HTR-8/SVneo (cell line): ENCODE measurements around the gene PARD6B.
"Not testable (repeated sequence)": the region's sequence is repeated elsewhere in the genome, so short reads cannot be mapped to it uniquely, and the experiment has no call there.

Experiments used
- DNase-seq: peaks from one replicate; pipeline ENCODE4 v3.0.0; 2011; ENCODE audit warnings: low spot score, mixed read lengths; ENCODE audit not compliant: insufficient read length
- FAIRE-seq: peaks from 2 replicates; lab custom pipeline; 2011; peaks lifted over from hg19 to GRCh38; lab: Jason Lieb, UNC

PARD6B gene

GRCh38 chr20:50766955-50767809 lies 35.8 kb downstream of the PARD6B start:
- DNase-seq, result not testable (repeated sequence)
- peak; percentile 69 for FAIRE-seq

GRCh38 chr20:50768991-50769390 lies 37.6 kb downstream of the PARD6B start:
- not testable (repeated sequence) for DNase-seq, FAIRE-seq

GRCh38 chr20:50769551-50770085 lies 38.2 kb downstream of the PARD6B start:
- FAIRE-seq, result peak; percentile 97
- not testable (repeated sequence) for DNase-seq

GRCh38 chr20:50771419-50772080 lies 40.2 kb downstream of the PARD6B start:
- FAIRE-seq, result peak; percentile 96
- not testable (repeated sequence) for DNase-seq

GRCh38 chr20:50772420-50773185 lies 41.2 kb downstream of the PARD6B start:
- DNase-seq, result no peak
- FAIRE-seq, result peak; percentile 70

GRCh38 chr20:50774515-50774914 lies 43.1 kb downstream of the PARD6B start:
- DNase-seq, result no peak
- FAIRE-seq, result no peak

GRCh38 chr20:50776122-50776817 lies 44.9 kb downstream of the PARD6B start:
- FAIRE-seq, result peak; percentile 67

GRCh38 chr20:50777373-50777772 lies 46.0 kb downstream of the PARD6B start:
- no peak for DNase-seq
- no peak for FAIRE-seq

More at GRCh38 chr20:50776122-50776817, 44.9 kb downstream of the PARD6B start:
- DNase-seq, result no peak

- DNase-seq, FAIRE-seq: not testable (repeated sequence)
Measured at GRCh38 chr20:50778994-50779393, 47.6 kb downstream of the PARD6B start.

GRCh38 chr20:50783390-50783789 lies 52.0 kb downstream of the PARD6B start:
- no peak for DNase-seq

GRCh38 chr20:50783903-50784302 lies 52.5 kb downstream of the PARD6B start:
- DNase-seq (no peak), FAIRE-seq (no peak)

More at GRCh38 chr20:50783390-50783789, 52.0 kb downstream of the PARD6B start:
- FAIRE-seq, result no peak

GRCh38 chr20:50784464-50784863 lies 53.1 kb downstream of the PARD6B start:
- no peak for DNase-seq

GRCh38 chr20:50786703-50787102 lies 55.3 kb downstream of the PARD6B start:
- FAIRE-seq, result no peak

More at GRCh38 chr20:50784464-50784863, 53.1 kb downstream of the PARD6B start:
- FAIRE-seq, result no peak

GRCh38 chr20:50787181-50787580 lies 55.8 kb downstream of the PARD6B start:
- DNase-seq, result no peak
- no peak for FAIRE-seq

More at GRCh38 chr20:50786703-50787102, 55.3 kb downstream of the PARD6B start:
- DNase-seq, result no peak

GRCh38 chr20:50788045-50788991 lies 56.9 kb downstream of the PARD6B start:
- no peak for FAIRE-seq
- DNase-seq, result peak; percentile 93

GRCh38 chr20:50789968-50790650 lies 58.7 kb downstream of the PARD6B start:
- no peak for FAIRE-seq
- DNase-seq, result no peak

GRCh38 chr20:50790651-50791277 lies 59.4 kb downstream of the PARD6B start:
- DNase-seq, result peak; percentile 99
- FAIRE-seq, result peak; percentile 97
